ENCODE data around the gene TERT.

The TERT gene

DNA sequence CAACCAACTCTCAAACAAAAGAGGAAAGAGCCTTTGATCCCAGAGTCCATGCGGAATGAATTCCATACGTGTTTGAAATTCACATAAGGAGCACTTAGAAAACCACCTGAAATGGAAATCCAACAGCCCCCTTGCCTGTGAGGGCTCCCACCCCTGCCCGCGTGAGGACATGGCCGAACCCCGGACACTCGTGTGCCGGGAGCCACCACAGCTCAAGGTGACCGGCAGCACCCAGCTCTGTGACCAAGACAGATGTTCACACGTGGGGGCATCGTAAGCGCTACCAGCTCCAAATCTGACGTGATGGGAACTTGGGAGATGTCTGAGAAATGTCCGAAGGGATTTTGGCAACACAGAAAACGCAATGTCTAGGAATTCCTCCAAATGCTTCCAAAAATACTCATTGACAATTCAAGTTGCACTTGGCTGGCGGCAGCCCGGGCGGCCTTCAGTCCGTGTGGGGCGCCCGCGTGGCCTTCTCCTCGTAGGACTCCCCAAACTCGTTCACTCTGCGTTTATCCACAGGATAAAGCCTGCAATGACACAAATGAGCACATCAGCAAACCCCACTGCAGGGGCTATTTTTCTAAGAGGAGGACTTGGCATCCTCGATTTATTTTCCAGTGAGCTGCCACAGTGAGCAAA is 23.2 kb upstream of the TERT start:
- peak; percentile 7 for DNase-seq

GRCh38 chr5:1316588-1317340 is 21.9 kb upstream of the TERT start:
- DNase-seq: peak; percentile 26

- DNase-seq: peak; percentile 40
These were observed 21.1 kb upstream of the TERT start for GRCh38 chr5:1315709-1316587.

- peak; percentile 35 for DNase-seq
These were observed 20.3 kb upstream of the TERT start for GRCh38 chr5:1315018-1315708.

DNA sequence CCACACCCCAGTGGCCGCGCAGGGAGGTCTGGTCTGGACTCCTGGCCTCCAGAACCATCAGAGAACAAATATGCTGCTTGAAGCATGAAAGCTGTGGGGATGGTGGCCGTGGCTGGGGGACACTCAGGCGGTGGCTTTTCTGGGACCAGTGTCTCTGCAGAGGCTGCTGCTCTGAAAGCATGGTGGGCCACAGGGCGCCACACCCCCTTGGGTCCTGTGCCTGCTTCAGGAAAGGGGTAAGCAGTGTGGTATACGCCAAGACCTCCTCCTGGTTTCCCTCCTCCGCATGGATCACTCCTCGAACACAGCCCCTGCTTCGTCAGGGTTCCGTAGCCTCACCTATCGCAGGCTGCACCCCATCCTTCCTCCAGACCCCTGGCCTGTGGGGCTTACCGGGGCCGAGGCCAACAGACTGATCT is 19.7 kb upstream of the TERT start:
- peak; percentile 27 for DNase-seq

GRCh38 chr5:1312993-1313833 is 18.3 kb upstream of the TERT start:
- DNase-seq: peak; percentile 35

DNA sequence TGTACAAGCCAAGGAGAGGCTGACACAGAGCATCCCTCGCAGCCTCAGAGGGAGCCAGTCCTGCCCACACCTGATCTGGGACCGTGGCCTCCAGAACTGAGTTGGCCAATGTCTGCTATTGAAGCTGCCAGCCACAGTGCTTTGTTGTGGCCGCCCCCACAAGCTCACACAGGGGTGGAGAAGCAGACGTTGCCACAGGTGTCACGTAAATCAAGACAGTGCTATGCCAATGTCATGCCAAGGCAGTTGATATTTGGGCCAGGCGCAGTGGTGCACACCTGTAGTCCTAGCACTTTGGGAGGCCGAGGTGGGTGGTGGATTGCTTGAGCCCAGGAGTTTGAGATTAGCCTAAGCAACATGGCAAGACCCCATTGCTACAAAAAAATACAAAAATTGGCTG is 17.3 kb upstream of the TERT start:
- peak; percentile 29 for DNase-seq

DNA sequence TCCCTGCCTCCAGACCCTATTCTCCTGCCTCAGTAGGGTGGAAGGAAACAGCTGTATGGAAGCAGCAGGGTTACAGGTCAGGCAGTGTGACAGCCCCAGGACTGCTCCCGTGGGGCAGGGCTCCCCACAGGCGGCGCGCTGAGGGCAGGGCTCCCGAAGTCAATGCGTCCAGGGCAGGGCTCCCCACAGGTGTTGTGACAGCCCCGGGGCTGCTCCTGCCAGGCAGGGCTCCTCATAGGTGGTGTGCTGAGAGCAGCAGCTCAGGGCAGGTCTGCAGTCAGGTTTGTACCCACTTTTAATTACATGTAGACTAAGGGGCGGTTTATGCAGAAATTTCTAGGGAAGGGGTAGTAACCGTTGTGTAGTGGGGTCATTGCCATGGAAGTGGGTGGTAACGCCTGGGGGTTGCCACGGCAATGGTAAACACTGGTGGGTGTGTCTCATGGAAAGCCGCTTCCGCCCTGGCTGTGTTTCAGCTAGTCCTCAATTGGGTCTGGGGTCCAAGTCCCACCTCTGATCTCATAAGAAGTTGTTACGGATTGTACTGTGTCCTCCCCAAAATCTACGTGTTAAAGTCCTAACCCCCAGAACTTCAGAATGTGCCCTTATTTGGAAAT is 16.7 kb upstream of the TERT start:
- DNase-seq: peak; percentile 26

DNA sequence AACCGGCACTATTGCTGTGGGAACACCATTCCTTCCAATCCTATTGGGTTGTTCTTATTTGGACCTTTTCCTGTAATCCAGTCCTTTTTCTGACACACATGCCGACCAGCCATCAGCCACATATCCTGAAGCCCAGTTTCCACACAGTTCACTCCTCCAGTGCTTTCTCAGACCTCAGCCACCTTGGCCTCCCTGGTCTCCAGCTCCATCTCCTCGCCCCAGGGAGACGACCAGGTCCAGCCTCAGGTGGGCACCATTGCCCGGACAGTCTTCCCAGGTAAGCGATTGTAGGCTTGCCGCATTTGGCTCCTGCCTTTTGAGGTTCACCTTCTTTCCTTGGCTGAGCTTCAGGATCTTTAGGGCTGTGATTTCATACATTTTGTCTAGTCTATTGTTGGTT is 15.2 kb upstream of the TERT start:
- no peak for DNase-seq

DNA sequence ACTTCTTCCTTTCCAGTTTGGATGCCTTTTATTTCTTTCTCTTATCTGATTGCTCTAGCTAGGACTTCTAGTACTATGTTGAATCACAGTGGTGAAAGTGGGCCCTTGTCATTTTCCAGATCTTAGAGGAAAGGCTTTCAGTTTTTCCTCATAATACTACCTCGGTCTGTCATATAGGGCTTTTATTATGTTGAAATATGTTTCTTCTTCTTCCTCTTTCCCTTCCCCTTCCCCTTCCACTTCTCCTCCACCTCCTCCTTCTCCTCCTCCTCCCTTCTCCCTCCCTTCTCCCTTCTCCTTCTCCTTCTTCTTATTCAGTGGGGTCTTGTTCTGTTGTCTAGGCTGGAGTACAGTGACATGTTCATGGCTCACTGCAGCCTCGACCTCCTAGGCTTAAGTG is 9.2 kb upstream of the TERT start:
- no peak for DNase-seq

- no peak for DNase-seq
These were observed 7.4 kb upstream of the TERT start for GRCh38 chr5:1302258-1302657.

DNA sequence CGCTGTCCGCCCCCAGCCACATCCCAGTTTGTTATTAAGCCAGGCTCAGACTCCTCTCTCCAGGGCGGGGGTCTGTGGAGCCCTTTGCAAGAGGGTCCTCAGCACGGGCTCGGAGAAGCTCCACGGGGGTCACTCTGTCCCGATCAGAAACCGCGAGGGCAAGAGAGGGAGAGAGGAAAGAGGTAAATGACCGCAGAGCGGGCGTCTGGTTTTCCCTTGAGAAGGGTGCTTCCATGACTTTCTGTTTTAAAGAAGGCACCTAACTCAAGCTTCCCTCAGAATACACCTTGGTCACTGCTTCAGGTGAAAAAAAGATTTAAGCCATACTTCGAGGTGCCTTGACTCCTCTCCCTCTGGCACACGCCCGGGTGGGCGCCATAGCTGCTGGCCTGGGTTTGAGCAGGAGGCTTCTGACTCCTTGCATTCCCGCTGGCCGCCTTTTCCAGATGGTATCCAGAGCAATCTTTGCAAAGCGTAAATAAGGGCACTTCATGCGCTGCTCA is 5.8 kb upstream of the TERT start:
- peak; percentile 17 for DNase-seq

DNA sequence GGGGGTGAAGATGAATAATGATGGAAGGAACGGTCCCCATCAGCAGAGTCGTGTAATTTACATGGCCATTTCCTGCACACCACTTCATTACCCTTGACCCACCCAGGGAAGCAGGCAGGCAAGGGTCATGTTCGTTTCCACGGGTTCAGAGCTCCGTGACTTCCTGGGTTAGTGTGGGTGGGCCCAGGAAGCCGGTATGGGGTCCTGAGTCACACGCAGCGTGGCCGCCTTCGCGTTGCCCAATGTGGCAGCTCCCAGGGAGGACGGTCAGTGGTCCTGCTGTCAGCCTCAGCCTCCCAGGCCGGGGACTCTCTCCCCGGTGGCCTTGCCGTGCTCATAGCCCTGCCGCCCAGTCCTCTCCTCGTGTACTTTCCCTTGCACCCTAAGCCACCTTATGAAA is 5.1 kb upstream of the TERT start:
- DNase-seq: peak; percentile 1

DNA sequence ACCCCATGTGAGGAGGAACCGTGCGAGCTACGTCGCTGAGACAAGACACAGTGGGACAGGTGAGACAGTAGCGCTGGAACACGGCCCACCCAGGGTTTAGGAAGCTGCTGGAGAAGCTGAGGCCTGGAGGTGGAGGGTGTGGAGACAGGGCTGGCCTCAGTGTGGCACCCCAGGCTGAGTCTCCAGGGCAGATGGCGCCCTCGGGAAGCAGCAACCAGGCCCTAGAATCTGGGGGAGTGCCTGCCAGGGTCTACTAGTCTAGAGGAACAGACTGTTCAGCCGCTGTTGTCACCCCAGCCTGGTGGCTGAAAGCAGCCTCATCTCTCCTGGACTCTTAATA is 4.6 kb upstream of the TERT start:
- no peak for DNase-seq

- peak; percentile 20 for DNase-seq
These were observed 4.0 kb upstream of the TERT start for GRCh38 chr5:1298723-1299510.

DNA sequence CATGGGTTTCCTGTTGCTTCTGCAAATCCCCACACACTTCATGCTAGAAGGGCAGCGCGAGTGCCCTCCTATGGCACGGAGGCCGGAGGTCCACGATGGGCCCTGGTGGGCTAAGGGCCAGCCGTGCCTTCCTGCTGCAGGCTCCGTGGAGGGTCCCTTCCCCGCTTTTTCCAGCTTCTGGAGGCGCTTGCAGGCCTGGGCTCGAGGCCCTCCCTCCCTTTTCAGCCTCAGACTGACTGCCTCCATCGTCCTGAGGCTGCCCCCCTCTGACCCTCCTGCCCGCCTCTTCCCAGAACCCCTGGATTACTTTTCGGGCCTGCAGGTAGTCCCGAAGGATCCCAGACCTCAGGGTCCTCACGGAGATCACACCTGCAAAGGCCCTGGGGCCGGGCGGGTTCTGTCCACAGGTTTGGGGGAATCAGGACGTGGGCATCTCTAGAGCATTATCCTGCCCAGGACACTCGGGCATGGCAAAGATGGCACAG is 3.2 kb upstream of the TERT start:
- peak; percentile 18 for DNase-seq

GRCh38 chr5:1297243-1297642 is 2.4 kb upstream of the TERT start:
- DNase-seq: no peak

DNA sequence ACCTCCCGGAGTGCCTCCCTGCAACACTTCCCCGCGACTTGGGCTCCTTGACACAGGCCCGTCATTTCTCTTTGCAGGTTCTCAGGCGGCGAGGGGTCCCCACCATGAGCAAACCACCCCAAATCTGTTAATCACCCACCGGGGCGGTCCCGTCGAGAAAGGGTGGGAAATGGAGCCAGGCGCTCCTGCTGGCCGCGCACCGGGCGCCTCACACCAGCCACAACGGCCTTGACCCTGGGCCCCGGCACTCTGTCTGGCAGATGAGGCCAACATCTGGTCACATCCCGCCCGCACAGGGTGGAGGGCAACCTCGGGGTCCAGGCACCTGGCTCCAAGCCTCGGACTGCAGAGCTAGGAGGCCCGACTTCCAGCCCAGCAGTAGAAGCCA is 776 bp upstream of the TERT start:
- DNase-seq: peak; percentile 26

GRCh38 chr5:1294206-1294834 is 548 bp downstream of the TERT start:
- peak; percentile 32 for DNase-seq

All from activated CD4-positive, CD25-positive, alpha-beta regulatory T cell treated with anti-CD3 and anti-CD28 coated beads, Interleukin-2, amount 50 U/mL, for 72 hours (primary cell).